Liver (tissue), 9 donors: ENCODE data around the gene HOXB5. TPM values are rescaled to one million over a fixed set of nuclear protein-coding genes. Genes with fewer than 3 reads are reported as not detected.

Experiments used
- DNase-seq: peaks from one replicate; pipeline ENCODE4 v3.0.0-alpha.2; 2017; ENCODE audit warnings: low spot score
- H3K27ac ChIP-seq, 2 donors: one replicate each; pipeline ENCODE4 v1.7.0; 2013; ENCODE audit warnings: inconsistent platforms in 2 of 2, low read length in 2 of 2, control low read depth in 1 of 2, low read depth in 1 of 2, mild to moderate bottlenecking in 1 of 2
- H3K27me3 ChIP-seq, 4 donors: one replicate each; pipeline versions ENCODE4 v1.6.1 to v1.7.0; 2013; ENCODE audit warnings: low read length in 3 of 4, inconsistent platforms in 1 of 4, mild to moderate bottlenecking in 1 of 4, moderate library complexity in 1 of 4; ENCODE audit not compliant: control insufficient read depth in 4 of 4, insufficient read depth in 4 of 4
- H3K36me3 ChIP-seq, 4 donors: one replicate each; pipeline versions ENCODE4 v1.6.1 to v1.7.0; 2013; ENCODE audit warnings: low read length in 3 of 4, mild to moderate bottlenecking in 3 of 4, low read depth in 1 of 4, moderate library complexity in 1 of 4; ENCODE audit not compliant: control insufficient read depth in 4 of 4, insufficient read depth in 3 of 4
- H3K4me1 ChIP-seq, 4 donors: one replicate each; pipeline versions ENCODE4 v1.6.1 to v1.7.0; 2013; ENCODE audit warnings: low read length in 3 of 4, mild to moderate bottlenecking in 3 of 4, moderate library complexity in 1 of 4; ENCODE audit not compliant: control insufficient read depth in 4 of 4, insufficient read depth in 4 of 4
- H3K4me3 ChIP-seq, 3 donors: one replicate each; pipeline versions ENCODE4 v1.6.1 to v1.7.0; 2013; ENCODE audit warnings: low read length in 3 of 3, control low read depth in 1 of 3, low read depth in 1 of 3, mild to moderate bottlenecking in 1 of 3
- H3K9ac ChIP-seq, 2 donors: one replicate each; pipeline ENCODE4 v1.7.0; 2013; ENCODE audit warnings: low read length in 2 of 2, mild to moderate bottlenecking in 2 of 2, moderate library complexity in 2 of 2, control low read depth in 1 of 2, low read depth in 1 of 2
- H3K9me3 ChIP-seq, 4 donors: one replicate each; pipeline versions ENCODE4 v1.6.1 to v1.7.0; 2013; ENCODE audit warnings: low read length in 3 of 4; ENCODE audit not compliant: control insufficient read depth in 4 of 4
- EGR1 ChIP-seq, 2 donors: IDR thresholded peaks; 2 replicates each; pipeline ENCODE4 v1.6.1; 2016 to 2018; ENCODE audit warnings: antibody characterized with exemption in 2 of 2, low read depth in 2 of 2
- FOXA1 ChIP-seq: IDR thresholded peaks from 2 replicates; pipeline ENCODE4 v1.6.1; 2016; ENCODE audit warnings: antibody characterized with exemption
- GABPA ChIP-seq, 2 donors: IDR thresholded peaks in 1 of 2; conservative IDR thresholded peaks in 1 of 2; 2 replicates each; pipeline ENCODE4 v1.6.1; 2016; ENCODE audit warnings: antibody characterized with exemption in 2 of 2, mild to moderate bottlenecking in 1 of 2, moderate library complexity in 1 of 2
- HNF4A ChIP-seq, 2 donors: conservative IDR thresholded peaks; 2 replicates each; pipeline ENCODE4 v1.6.1; 2016; ENCODE audit warnings: antibody characterized with exemption in 2 of 2, mild to moderate bottlenecking in 2 of 2
- HNF4G ChIP-seq: IDR thresholded peaks from 2 replicates; pipeline ENCODE4 v1.6.1; 2016; ENCODE audit warnings: antibody characterized with exemption
- NR2F2 ChIP-seq: IDR thresholded peaks from 2 replicates; pipeline ENCODE4 v1.6.1; 2016; ENCODE audit warnings: antibody characterized with exemption
- RAD21 ChIP-seq, 2 donors: IDR thresholded peaks; 2 replicates each; pipeline ENCODE4 v1.6.1; 2016; ENCODE audit warnings: antibody characterized with exemption in 2 of 2, mild to moderate bottlenecking in 2 of 2
- RXRA ChIP-seq, 2 donors: IDR thresholded peaks; 2 replicates each; pipeline ENCODE4 v1.6.1; 2017 to 2018; ENCODE audit warnings: antibody characterized with exemption in 2 of 2, mild to moderate bottlenecking in 1 of 2
- SP1 ChIP-seq: IDR thresholded peaks from 2 replicates; pipeline ENCODE4 v1.6.1; 2018; ENCODE audit warnings: antibody characterized with exemption, mild to moderate bottlenecking
- TAF1 ChIP-seq: conservative IDR thresholded peaks from 2 replicates; pipeline ENCODE4 v1.6.1; 2016; ENCODE audit warnings: antibody characterized with exemption, mild to moderate bottlenecking
- YY1 ChIP-seq: IDR thresholded peaks from 2 replicates; pipeline ENCODE4 v1.6.1; 2016; ENCODE audit warnings: antibody characterized with exemption, mild to moderate bottlenecking
- WGBS: extraction: QIAGEN DNeasy Blood & Tissue Kit; methylation state at CpG from one replicate; pipeline ENCODE4 v1.1.7; 2013; 5-methylcytosine and 5-hydroxymethylcytosine counted together
- polyA plus RNA-seq, 2 donors: library from polyadenylated mRNA; stranded (reverse) in 1 of 2; unstranded in 1 of 2; fragments of 200-250 nt in 1 of 2; fragments of >200 nt in 1 of 2; fragmentation: Nextera tagmentation in 1 of 2; extraction: Ambion mirVana in 1 of 2; gene quantifications; one replicate each; pipeline versions ENCODE4 v1.2.1 to v1.2.3, GENCODE V29; 2013 to 2015
- total RNA-seq, 2 donors: library from RNA; depleted of rRNA; stranded (reverse); fragments of >200 nt; gene quantifications; one replicate each; pipeline ENCODE4 v1.2.3, GENCODE V29; 2014
- TF ChIP-seq, protein P1 (sequence below): IDR thresholded peaks from 2 replicates; pipeline ENCODE4 v1.6.1; 2016; ENCODE audit warnings: antibody characterized with exemption, mild to moderate bottlenecking
- TF ChIP-seq, protein P2 (sequence below): IDR thresholded peaks from 2 replicates; pipeline ENCODE4 v1.6.1; 2016; ENCODE audit warnings: antibody characterized with exemption
- TF ChIP-seq, protein P3 (sequence below): fragments of 150-350 bp; IDR thresholded peaks from 2 replicates; pipeline ENCODE4 v1.5.1; 2017; ENCODE audit warnings: improper control_type of control experiment, low read depth, low read length; ENCODE audit not compliant: missing input control
- TF ChIP-seq, protein P4 (sequence below): IDR thresholded peaks from 2 replicates; pipeline ENCODE4 v1.6.1; 2016; ENCODE audit warnings: antibody characterized with exemption
- TF ChIP-seq, protein P5 (sequence below): IDR thresholded peaks from 2 replicates; pipeline ENCODE4 v1.6.1; 2016; ENCODE audit warnings: antibody characterized with exemption
- donor health status: healthy.
- donor health status: healthy.
- donor health status: healthy.
- donor health status: healthy.
- donor health status: healthy.

Gene HOXB5
- total and polyA plus RNA-seq, 4 donors, result 0.08 to 0.38 (median 0.36) TPM; not detected in 1

DNA sequence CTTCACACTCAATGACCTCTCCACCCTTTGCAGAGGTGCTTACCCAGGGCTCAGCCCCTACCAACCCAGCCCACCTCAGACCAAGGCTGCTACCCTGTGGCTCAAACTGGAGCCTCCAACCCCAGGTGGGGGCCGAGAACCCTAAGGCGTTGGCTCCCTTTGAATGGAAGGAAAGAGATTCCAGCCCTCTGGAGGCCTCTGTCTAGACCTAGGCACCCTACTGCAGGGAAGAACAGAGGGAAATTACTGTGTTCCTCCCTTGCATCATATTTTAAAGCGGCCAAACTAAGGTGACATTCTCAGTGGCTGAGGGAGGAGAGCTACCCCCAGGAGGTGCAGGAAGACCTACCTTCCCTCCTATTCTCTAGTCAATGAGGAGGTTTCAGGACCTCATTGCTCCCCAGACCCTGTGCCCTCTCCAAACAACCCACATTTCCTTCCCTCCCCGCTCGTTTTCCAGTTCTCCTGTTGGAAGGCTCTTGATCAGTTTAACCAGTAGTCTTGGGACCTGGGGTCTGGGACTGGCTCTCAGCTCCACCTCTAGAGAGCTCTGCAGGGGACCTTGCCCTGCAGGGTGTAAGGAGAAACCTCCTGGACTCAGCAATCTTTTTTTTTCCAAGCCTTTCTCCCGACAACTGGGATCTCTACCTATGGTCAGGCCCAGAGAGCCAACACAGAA is 27.0 kb upstream of the HOXB5 start:
- Histone ChIP-seq H3K4me1 (peaks cover under 1 to 15% (median 9%) of the 10 kb centered on the region in 4 donors), H3K9me3 (no peaks in the 10 kb centered on the region), H3K4me3 (no peak overlapping the region), H3K36me3 (no peaks in the 10 kb centered on the region), H3K27ac (no peak overlapping the region), H3K27me3 (peaks cover 0 to 52% (median 37%) of the 10 kb centered on the region in 4 donors), H3K9ac (no peak overlapping the region)
- no peak for DNase-seq
- no peak for TF ChIP-seq NR2F2
- TF ChIP-seq HNF4G, result no peak
- no peak for TF ChIP-seq FOXA1
- TF ChIP-seq HNF4A (conservative IDR thresholded peaks at IDR 0.05), result no peak
- TF ChIP-seq YY1, result no peak
- no peak for TF ChIP-seq TAF1
- TF ChIP-seq, protein P1, sequence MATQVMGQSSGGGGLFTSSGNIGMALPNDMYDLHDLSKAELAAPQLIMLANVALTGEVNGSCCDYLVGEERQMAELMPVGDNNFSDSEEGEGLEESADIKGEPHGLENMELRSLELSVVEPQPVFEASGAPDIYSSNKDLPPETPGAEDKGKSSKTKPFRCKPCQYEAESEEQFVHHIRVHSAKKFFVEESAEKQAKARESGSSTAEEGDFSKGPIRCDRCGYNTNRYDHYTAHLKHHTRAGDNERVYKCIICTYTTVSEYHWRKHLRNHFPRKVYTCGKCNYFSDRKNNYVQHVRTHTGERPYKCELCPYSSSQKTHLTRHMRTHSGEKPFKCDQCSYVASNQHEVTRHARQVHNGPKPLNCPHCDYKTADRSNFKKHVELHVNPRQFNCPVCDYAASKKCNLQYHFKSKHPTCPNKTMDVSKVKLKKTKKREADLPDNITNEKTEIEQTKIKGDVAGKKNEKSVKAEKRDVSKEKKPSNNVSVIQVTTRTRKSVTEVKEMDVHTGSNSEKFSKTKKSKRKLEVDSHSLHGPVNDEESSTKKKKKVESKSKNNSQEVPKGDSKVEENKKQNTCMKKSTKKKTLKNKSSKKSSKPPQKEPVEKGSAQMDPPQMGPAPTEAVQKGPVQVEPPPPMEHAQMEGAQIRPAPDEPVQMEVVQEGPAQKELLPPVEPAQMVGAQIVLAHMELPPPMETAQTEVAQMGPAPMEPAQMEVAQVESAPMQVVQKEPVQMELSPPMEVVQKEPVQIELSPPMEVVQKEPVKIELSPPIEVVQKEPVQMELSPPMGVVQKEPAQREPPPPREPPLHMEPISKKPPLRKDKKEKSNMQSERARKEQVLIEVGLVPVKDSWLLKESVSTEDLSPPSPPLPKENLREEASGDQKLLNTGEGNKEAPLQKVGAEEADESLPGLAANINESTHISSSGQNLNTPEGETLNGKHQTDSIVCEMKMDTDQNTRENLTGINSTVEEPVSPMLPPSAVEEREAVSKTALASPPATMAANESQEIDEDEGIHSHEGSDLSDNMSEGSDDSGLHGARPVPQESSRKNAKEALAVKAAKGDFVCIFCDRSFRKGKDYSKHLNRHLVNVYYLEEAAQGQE, result no peak
- TF ChIP-seq, protein P2, sequence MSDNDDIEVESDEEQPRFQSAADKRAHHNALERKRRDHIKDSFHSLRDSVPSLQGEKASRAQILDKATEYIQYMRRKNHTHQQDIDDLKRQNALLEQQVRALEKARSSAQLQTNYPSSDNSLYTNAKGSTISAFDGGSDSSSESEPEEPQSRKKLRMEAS, result no peak
- TF ChIP-seq RXRA (IDR thresholded peaks at IDR 0.05), result no peak
- TF ChIP-seq, protein P3, sequence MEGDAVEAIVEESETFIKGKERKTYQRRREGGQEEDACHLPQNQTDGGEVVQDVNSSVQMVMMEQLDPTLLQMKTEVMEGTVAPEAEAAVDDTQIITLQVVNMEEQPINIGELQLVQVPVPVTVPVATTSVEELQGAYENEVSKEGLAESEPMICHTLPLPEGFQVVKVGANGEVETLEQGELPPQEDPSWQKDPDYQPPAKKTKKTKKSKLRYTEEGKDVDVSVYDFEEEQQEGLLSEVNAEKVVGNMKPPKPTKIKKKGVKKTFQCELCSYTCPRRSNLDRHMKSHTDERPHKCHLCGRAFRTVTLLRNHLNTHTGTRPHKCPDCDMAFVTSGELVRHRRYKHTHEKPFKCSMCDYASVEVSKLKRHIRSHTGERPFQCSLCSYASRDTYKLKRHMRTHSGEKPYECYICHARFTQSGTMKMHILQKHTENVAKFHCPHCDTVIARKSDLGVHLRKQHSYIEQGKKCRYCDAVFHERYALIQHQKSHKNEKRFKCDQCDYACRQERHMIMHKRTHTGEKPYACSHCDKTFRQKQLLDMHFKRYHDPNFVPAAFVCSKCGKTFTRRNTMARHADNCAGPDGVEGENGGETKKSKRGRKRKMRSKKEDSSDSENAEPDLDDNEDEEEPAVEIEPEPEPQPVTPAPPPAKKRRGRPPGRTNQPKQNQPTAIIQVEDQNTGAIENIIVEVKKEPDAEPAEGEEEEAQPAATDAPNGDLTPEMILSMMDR, result no peak
- no peak for TF ChIP-seq RAD21 (IDR thresholded peaks at IDR 0.05)
- TF ChIP-seq, protein P4, sequence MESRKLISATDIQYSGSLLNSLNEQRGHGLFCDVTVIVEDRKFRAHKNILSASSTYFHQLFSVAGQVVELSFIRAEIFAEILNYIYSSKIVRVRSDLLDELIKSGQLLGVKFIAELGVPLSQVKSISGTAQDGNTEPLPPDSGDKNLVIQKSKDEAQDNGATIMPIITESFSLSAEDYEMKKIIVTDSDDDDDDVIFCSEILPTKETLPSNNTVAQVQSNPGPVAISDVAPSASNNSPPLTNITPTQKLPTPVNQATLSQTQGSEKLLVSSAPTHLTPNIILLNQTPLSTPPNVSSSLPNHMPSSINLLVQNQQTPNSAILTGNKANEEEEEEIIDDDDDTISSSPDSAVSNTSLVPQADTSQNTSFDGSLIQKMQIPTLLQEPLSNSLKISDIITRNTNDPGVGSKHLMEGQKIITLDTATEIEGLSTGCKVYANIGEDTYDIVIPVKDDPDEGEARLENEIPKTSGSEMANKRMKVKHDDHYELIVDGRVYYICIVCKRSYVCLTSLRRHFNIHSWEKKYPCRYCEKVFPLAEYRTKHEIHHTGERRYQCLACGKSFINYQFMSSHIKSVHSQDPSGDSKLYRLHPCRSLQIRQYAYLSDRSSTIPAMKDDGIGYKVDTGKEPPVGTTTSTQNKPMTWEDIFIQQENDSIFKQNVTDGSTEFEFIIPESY, result no peak
- TF ChIP-seq, protein P5, sequence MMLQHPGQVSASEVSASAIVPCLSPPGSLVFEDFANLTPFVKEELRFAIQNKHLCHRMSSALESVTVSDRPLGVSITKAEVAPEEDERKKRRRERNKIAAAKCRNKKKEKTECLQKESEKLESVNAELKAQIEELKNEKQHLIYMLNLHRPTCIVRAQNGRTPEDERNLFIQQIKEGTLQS, result no peak
- TF ChIP-seq EGR1 (IDR thresholded peaks at IDR 0.05; ENCODE audit: low read depth in 2 of 2), result no peak
- TF ChIP-seq GABPA (IDR thresholded peaks at IDR 0.05 in 1 of 2, conservative IDR thresholded peaks at IDR 0.05 in 1 of 2), result no peak
- TF ChIP-seq SP1, result no peak
- 21% methylated on average over 6 of the region's 6 CpGs for WGBS
